SK-N-SH treated with all-trans-retinoic acid at 6 μM for 48 hours (cell line): Measurements from ENCODE around the gene DBP.

Source experiments
- BACH2 ChIP-seq: fragments of 250-450 bp; sonication (Bioruptor Pico); IDR thresholded peaks from 2 replicates; pipeline ENCODE4 v1.9.0; 2021; ENCODE audit warnings: mild to moderate bottlenecking, borderline replicate concordance
- ZFP30 ChIP-seq: fragments of 450-650 bp; formaldehyde crosslinking; IDR thresholded peaks from 2 replicates; pipeline ENCODE4 v1.5.0; 2022; ENCODE audit warnings: mild to moderate bottlenecking, moderate library complexity
- TF ChIP-seq, protein P1 (sequence below): fragments of 250-450 bp; sonication (Bioruptor Pico); IDR thresholded peaks from 2 replicates; pipeline ENCODE4 v1.8.0; 2021; ENCODE audit warnings: low read depth, mild to moderate bottlenecking, moderate library complexity, borderline replicate concordance
- TF ChIP-seq, protein P2 (sequence below): fragments of 250-450 bp; sonication (Bioruptor Pico); IDR thresholded peaks from 2 replicates; pipeline ENCODE4 v1.5.1; 2021; ENCODE audit warnings: mild to moderate bottlenecking, moderate library complexity

DNA sequence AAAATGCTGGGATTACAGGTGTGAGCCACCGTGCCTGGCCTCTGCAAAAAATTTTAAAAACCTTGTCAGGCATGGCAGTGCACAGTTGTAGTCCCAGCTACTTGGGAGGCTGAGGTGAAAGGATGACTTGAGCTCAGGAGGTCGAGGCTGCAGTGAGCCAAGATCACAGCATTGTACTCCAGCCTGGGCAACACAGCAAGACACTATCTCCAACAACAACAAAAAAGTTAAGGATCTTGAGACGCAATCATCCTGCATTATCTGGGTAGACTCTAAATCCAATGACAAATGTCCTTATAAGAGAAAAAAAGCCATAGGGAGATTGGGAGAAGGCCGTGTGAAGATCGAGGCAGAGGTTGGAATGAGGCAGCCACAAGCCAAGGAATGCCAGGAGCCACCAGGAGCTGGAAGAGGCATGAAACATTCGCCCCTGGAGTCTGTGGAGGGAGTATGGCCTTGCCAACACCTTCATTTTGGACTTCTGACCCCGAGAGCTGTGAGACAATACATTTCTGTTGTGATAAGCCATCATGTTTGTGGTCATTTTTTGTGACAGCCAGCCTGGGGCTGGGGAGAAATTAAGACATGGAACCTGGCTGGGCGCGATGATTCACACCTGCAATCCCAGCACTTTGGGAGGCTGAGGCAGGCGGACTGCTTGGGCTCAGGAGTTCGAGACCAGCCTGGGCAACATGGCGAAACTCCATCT lies 13.9 kb upstream of the DBP start:
- TF ChIP-seq ZFP30 (no peak), BACH2 (CRISPR knock-in tag) (no peak)
- TF ChIP-seq, protein P1, sequence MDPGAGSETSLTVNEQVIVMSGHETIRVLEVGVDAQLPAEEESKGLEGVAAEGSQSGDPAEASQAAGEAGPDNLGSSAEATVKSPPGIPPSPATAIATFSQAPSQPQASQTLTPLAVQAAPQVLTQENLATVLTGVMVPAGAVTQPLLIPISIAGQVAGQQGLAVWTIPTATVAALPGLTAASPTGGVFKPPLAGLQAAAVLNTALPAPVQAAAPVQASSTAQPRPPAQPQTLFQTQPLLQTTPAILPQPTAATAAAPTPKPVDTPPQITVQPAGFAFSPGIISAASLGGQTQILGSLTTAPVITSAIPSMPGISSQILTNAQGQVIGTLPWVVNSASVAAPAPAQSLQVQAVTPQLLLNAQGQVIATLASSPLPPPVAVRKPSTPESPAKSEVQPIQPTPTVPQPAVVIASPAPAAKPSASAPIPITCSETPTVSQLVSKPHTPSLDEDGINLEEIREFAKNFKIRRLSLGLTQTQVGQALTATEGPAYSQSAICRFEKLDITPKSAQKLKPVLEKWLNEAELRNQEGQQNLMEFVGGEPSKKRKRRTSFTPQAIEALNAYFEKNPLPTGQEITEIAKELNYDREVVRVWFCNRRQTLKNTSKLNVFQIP (CRISPR knock-in tag), result no peak
- TF ChIP-seq, protein P2, sequence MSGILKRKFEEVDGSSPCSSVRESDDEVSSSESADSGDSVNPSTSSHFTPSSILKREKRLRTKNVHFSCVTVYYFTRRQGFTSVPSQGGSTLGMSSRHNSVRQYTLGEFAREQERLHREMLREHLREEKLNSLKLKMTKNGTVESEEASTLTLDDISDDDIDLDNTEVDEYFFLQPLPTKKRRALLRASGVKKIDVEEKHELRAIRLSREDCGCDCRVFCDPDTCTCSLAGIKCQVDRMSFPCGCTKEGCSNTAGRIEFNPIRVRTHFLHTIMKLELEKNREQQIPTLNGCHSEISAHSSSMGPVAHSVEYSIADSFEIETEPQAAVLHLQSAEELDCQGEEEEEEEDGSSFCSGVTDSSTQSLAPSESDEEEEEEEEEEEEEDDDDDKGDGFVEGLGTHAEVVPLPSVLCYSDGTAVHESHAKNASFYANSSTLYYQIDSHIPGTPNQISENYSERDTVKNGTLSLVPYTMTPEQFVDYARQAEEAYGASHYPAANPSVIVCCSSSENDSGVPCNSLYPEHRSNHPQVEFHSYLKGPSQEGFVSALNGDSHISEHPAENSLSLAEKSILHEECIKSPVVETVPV, result no peak
